SH-SY5Y (cell line): ENCODE measurements around the gene CACNA1S.

ENCODE experiments used
- GATA2 ChIP-seq: IDR thresholded peaks from 2 replicates; pipeline ENCODE4 v1.6.1; 2011; ENCODE audit warnings: mild to moderate bottlenecking, low read depth, low read length
- GATA3 ChIP-seq: IDR thresholded peaks from 2 replicates; pipeline ENCODE4 v1.6.1; 2011; ENCODE audit warnings: low read depth, mild to moderate bottlenecking, low read length, moderate library complexity

DNA sequence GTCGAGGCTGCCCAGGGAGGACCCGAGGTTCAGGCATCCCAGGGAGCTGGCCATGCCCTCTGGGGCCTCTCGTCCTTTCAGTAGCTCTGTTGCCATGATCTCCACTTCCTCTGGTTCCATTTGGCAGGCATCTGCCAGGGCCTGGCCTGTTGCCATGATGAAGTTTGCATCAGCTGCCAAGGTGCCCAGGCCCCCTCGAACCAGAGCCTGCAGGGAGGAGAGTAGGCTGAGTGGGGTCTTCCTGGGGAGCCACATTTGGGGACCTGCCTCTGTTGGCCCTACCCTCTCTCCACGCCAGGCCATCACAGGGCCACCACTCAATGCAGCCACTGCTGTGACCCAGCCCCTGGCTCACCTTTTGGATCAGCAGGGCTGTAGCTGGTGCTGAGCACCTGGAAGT, 72.3 kb downstream of the CACNA1S start:
- TF ChIP-seq GATA2 (no peak), GATA3 (no peak)
